ENCODE data around the gene PLEKHH1.

Gene PLEKHH1

DNA sequence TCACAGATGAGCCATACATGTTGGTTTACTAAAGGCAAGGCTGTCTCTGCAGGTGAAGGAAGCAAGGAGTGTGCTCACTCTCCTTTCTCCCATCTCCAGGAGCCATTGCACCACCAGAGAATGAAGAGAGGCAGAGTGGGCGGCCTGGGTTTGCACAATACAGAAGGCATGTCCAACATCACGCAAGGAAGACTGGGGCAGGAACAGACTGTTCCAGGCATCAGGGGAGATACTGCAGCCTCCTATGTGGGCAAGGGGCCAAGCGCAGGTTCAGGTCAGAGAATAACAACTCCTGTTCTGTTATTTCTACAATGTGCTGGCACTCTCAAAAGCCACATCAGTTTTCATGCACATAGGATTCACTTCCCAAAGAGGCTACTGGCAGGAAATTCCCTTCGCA is 42.9 kb upstream of the PLEKHH1 start:
- Histone ChIP-seq H3K4me3 (ENCODE audit: insufficient read depth, low read length, poor library complexity, severe bottlenecking) (no peak overlapping the region), H3K36me3 (ENCODE audit: low read length) (0 out of 2 replicates have a peak, but pooled peaks cover 3% of the 10 kb centered on the region), H3K9ac (ENCODE audit: low read length) (no peak overlapping the region), H3K79me2 (ENCODE audit: insufficient read depth, low read length) (no peaks in the 10 kb centered on the region), H4K20me1 (ENCODE audit: low read depth, low read length) (no peaks in the 10 kb centered on the region), H3F3A (ENCODE audit: insufficient read depth) (peaks cover 15% of the 10 kb centered on the region; the same call in 1 of the 2 replicates), H2AFZ (ENCODE audit: low read depth, low read length, severe bottlenecking) (no peak overlapping the region), H3K27ac (ENCODE audit: low read depth, low read length) (peak overlapping the region; percentile 41; the same call in 1 of the 2 replicates), H3K4me2 (ENCODE audit: low read depth, low read length, poor library complexity, severe bottlenecking) (no peak overlapping the region), H3K9me2 (replicated peaks; ENCODE audit: insufficient read depth, low read length) (no peaks in the 10 kb centered on the region), H3K9me3 (ENCODE audit: insufficient read depth, low read length) (peaks cover 17% of the 10 kb centered on the region; the same call in 1 of the 2 replicates), H3K27me3 (ENCODE audit: low read length) (no peaks in the 10 kb centered on the region)
- TF ChIP-seq, protein P1, sequence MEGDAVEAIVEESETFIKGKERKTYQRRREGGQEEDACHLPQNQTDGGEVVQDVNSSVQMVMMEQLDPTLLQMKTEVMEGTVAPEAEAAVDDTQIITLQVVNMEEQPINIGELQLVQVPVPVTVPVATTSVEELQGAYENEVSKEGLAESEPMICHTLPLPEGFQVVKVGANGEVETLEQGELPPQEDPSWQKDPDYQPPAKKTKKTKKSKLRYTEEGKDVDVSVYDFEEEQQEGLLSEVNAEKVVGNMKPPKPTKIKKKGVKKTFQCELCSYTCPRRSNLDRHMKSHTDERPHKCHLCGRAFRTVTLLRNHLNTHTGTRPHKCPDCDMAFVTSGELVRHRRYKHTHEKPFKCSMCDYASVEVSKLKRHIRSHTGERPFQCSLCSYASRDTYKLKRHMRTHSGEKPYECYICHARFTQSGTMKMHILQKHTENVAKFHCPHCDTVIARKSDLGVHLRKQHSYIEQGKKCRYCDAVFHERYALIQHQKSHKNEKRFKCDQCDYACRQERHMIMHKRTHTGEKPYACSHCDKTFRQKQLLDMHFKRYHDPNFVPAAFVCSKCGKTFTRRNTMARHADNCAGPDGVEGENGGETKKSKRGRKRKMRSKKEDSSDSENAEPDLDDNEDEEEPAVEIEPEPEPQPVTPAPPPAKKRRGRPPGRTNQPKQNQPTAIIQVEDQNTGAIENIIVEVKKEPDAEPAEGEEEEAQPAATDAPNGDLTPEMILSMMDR (IDR thresholded peaks at IDR 0.05; ENCODE audit: insufficient read depth, low read length, poor library complexity, severe bottlenecking): no peak
- TF ChIP-seq EZH2phosphoT487 (conservative IDR thresholded peaks at IDR 0.05; ENCODE audit: low read length): no peak

DNA sequence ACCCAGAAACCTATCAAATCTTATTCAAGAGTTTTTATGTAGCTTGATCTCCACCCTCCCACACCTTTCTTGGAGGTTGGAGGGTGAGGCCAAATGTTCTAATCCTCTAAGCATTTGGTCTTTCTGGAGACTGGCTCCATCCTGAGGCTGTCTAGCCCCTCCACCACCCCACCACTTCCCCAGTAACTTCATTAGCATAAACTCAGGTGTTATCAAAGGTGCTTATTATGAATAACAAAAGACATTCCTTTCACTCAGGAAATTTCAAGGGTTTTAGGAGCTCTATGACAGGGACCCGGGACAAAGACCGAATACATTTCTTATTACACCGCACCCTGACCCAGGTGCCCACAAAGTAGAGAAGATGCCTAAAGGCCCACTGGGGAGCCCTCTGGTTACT is 41.8 kb upstream of the PLEKHH1 start:
- Histone ChIP-seq H3F3A (ENCODE audit: insufficient read depth) (peaks cover 15% of the 10 kb centered on the region; the same call in 1 of the 2 replicates), H3K27ac (ENCODE audit: low read depth, low read length) (0 out of 2 replicates have a peak overlapping the region, but pooled peaks have one; percentile 90), H3K27me3 (ENCODE audit: low read length) (no peaks in the 10 kb centered on the region), H3K9me2 (replicated peaks; ENCODE audit: insufficient read depth, low read length) (no peaks in the 10 kb centered on the region), H3K79me2 (ENCODE audit: insufficient read depth, low read length) (no peaks in the 10 kb centered on the region), H2AFZ (ENCODE audit: low read depth, low read length, severe bottlenecking) (no peak overlapping the region), H3K9ac (ENCODE audit: low read length) (no peak overlapping the region), H3K36me3 (ENCODE audit: low read length) (0 out of 2 replicates have a peak, but pooled peaks cover 3% of the 10 kb centered on the region), H3K4me2 (ENCODE audit: low read depth, low read length, poor library complexity, severe bottlenecking) (no peak overlapping the region), H4K20me1 (ENCODE audit: low read depth, low read length) (no peaks in the 10 kb centered on the region), H3K4me3 (ENCODE audit: insufficient read depth, low read length, poor library complexity, severe bottlenecking) (no peak overlapping the region), H3K9me3 (ENCODE audit: insufficient read depth, low read length) (peaks cover 17% of the 10 kb centered on the region; the same call in 1 of the 2 replicates)
- no peak for TF ChIP-seq EZH2phosphoT487 (conservative IDR thresholded peaks at IDR 0.05; ENCODE audit: low read length)
- TF ChIP-seq, protein P1 (IDR thresholded peaks at IDR 0.05; ENCODE audit: insufficient read depth, low read length, poor library complexity, severe bottlenecking): no peak

DNA sequence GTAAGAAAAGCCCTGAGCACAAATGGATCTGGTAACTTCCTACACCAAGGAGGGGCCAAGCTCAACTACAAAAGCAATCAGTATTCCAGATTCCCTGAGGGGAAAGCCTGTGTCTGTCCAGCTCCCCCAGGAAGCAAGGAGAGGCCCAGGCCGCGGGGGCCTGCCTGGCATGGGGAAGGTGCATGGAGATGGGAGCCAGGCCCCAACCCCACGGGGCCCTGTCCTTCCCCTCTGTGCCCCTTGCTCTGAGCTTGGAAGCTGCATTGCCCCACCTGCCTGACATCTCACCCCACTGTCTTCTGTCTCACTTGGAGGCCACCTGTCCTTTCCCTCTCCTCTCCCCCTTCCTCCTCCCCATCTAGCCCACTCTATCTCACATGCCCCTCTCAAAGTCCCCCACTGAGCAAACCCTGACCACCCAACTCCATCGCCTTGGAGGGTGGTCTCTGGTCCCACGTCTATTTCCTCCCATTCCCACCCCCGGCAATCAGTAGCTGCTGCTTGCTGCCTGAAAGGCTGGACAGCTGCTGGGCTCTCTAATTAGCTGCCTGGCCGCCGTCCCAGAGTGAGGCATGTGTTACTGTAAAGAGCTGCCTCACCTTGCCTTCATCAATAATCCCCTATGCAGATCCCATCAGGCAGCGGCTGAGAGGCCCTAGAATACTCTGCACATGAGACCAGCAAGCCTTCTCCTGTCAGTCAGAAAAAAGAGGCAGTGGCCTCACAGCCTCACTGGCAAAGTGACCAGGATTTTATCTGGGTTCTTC is 41.2 kb upstream of the PLEKHH1 start:
- no peaks in the 10 kb centered on the region for H3K9me2 ChIP-seq (replicated peaks; ENCODE audit: insufficient read depth, low read length)

More for the DNA sequence above, 41.2 kb upstream of the PLEKHH1 start:
- peak overlapping the region; percentile 38 for H3K9ac ChIP-seq (ENCODE audit: low read length)
- no peak for TF ChIP-seq EZH2phosphoT487 (conservative IDR thresholded peaks at IDR 0.05; ENCODE audit: low read length)
- peak overlapping the region; percentile 60 for H2AFZ ChIP-seq (ENCODE audit: low read depth, low read length, severe bottlenecking)
- H3K27me3 ChIP-seq (ENCODE audit: low read length): no peaks in the 10 kb centered on the region
- no peak overlapping the region for H3K4me3 ChIP-seq (ENCODE audit: insufficient read depth, low read length, poor library complexity, severe bottlenecking)
- peak overlapping the region; percentile 90 for H3K27ac ChIP-seq (ENCODE audit: low read depth, low read length)
- H3K4me2 ChIP-seq (ENCODE audit: low read depth, low read length, poor library complexity, severe bottlenecking): peak overlapping the region; percentile 53
- peaks cover 17% of the 10 kb centered on the region; the same call in 1 of the 2 replicates for H3K9me3 ChIP-seq (ENCODE audit: insufficient read depth, low read length)
- no peaks in the 10 kb centered on the region for H4K20me1 ChIP-seq (ENCODE audit: low read depth, low read length)
- peaks cover 15% of the 10 kb centered on the region; the same call in 1 of the 2 replicates for H3F3A ChIP-seq (ENCODE audit: insufficient read depth)
- H3K36me3 ChIP-seq (ENCODE audit: low read length): 0 out of 2 replicates have a peak, but pooled peaks cover 3% of the 10 kb centered on the region
- no peaks in the 10 kb centered on the region for H3K79me2 ChIP-seq (ENCODE audit: insufficient read depth, low read length)

Measured in SU-DHL-6 (cell line).